Loucy (cell line): ENCODE results near the gene ZNF142.

ENCODE experiments used
- CTCF ChIP-seq: fragments of 200-600 bp; sonication (generic); conservative IDR thresholded peaks from 2 replicates; pipeline ENCODE4 v1.5.1; 2014; ENCODE audit warnings: mild to moderate bottlenecking, antibody characterized with exemption, low read length
- EZH2phosphoT487 ChIP-seq: fragments of 200-600 bp; IDR thresholded peaks from 2 replicates; pipeline ENCODE4 v1.6.1; 2018; ENCODE audit warnings: antibody characterized with exemption, mild to moderate bottlenecking, moderate library complexity, borderline replicate concordance

- no peak for TF ChIP-seq CTCF
- TF ChIP-seq EZH2phosphoT487, result no peak
Observed at GRCh38 chr2:218694405-218695145, 35.2 kb upstream of the ZNF142 start.
